ENCODE data around the gene TTLL6.

- TF ChIP-seq CTCF (IDR thresholded peaks at IDR 0.05; ENCODE audit: insufficient read depth, low read depth, low read length) (no peak), EZH2 (IDR thresholded peaks at IDR 0.05; ENCODE audit: insufficient read depth, low read length) (peak; percentile 85)
Observed at GRCh38 chr17:48754500-48755261, 62.3 kb downstream of the TTLL6 start.

Data from astrocyte (in vitro differentiated cells and primary cell).